ENCODE results near the gene EBNA1BP2. TPM values are rescaled to one million over a fixed set of nuclear protein-coding genes. Genes with fewer than 3 reads are reported as not detected.
A peak's percentile ranks its signal among the peaks of the same experiment; 100 is the strongest.

The EBNA1BP2 gene
- total RNA-seq, 4 donors from 2014 or later: 15.4 to 42.4 (median 29.6) TPM

DNA sequence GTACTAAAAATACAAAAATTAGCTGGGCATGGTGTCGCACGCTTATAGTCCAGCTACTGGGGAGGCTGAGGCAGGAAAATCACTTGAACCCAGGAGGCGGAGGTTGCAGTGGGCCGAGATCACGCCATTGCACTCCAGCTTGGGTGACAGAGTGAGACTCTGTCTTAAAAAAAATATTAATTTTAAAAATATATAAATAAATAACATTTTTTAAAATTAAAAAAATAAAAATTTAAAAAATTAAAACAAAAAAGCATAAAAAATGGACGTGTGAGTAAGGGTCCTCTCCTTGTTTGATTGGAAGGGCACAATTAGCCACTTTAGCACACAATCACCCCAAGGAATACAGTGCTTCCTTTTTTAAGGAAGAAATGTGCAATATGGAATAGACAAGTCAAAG, 18.6 kb downstream of the EBNA1BP2 start:
- no peaks in the 10 kb centered on the region for H3K4me1 ChIP-seq
- no peak for DNase-seq
- H3K36me3 ChIP-seq: no peaks in the 10 kb centered on the region
- H3K9me3 ChIP-seq: no peaks in the 10 kb centered on the region
- no peak overlapping the region for H3K27ac ChIP-seq
- intact Hi-C loops (cut with DNase I; ENCODE audit: low total_unique reads): no loop called here
- H3K4me3 ChIP-seq: no peak overlapping the region
- no peaks in the 10 kb centered on the region for H3K27me3 ChIP-seq
- TF ChIP-seq, protein P1, sequence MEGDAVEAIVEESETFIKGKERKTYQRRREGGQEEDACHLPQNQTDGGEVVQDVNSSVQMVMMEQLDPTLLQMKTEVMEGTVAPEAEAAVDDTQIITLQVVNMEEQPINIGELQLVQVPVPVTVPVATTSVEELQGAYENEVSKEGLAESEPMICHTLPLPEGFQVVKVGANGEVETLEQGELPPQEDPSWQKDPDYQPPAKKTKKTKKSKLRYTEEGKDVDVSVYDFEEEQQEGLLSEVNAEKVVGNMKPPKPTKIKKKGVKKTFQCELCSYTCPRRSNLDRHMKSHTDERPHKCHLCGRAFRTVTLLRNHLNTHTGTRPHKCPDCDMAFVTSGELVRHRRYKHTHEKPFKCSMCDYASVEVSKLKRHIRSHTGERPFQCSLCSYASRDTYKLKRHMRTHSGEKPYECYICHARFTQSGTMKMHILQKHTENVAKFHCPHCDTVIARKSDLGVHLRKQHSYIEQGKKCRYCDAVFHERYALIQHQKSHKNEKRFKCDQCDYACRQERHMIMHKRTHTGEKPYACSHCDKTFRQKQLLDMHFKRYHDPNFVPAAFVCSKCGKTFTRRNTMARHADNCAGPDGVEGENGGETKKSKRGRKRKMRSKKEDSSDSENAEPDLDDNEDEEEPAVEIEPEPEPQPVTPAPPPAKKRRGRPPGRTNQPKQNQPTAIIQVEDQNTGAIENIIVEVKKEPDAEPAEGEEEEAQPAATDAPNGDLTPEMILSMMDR (IDR thresholded peaks at IDR 0.05): no peak
- no peak for TF ChIP-seq POLR2A (IDR thresholded peaks at IDR 0.05)

GRCh38 chr1:43152866-43153265, 19.2 kb downstream of the EBNA1BP2 start:
- no peaks in the 10 kb centered on the region for H3K9me3 ChIP-seq
- no peak for DNase-seq
- H3K27ac ChIP-seq: no peak overlapping the region
- intact Hi-C loops (cut with DNase I; ENCODE audit: low total_unique reads): no loop called here
- no peak overlapping the region for H3K4me3 ChIP-seq
- no peaks in the 10 kb centered on the region for H3K27me3 ChIP-seq
- no peaks in the 10 kb centered on the region for H3K36me3 ChIP-seq
- no peak for TF ChIP-seq POLR2A (IDR thresholded peaks at IDR 0.05)
- TF ChIP-seq, protein P1 (IDR thresholded peaks at IDR 0.05): no peak
- no peaks in the 10 kb centered on the region for H3K4me1 ChIP-seq

GRCh38 chr1:43149889-43150288, 22.2 kb downstream of the EBNA1BP2 start:
- Histone ChIP-seq H3K4me1 (no peaks in the 10 kb centered on the region), H3K27ac (no peak overlapping the region), H3K4me3 (no peak overlapping the region), H3K36me3 (no peaks in the 10 kb centered on the region), H3K27me3 (no peaks in the 10 kb centered on the region), H3K9me3 (no peaks in the 10 kb centered on the region)
- no peak for TF ChIP-seq POLR2A (IDR thresholded peaks at IDR 0.05)
- TF ChIP-seq, protein P1 (IDR thresholded peaks at IDR 0.05): no peak
- DNase-seq: no peak
- intact Hi-C loops (cut with DNase I; ENCODE audit: low total_unique reads): no loop called here

DNA sequence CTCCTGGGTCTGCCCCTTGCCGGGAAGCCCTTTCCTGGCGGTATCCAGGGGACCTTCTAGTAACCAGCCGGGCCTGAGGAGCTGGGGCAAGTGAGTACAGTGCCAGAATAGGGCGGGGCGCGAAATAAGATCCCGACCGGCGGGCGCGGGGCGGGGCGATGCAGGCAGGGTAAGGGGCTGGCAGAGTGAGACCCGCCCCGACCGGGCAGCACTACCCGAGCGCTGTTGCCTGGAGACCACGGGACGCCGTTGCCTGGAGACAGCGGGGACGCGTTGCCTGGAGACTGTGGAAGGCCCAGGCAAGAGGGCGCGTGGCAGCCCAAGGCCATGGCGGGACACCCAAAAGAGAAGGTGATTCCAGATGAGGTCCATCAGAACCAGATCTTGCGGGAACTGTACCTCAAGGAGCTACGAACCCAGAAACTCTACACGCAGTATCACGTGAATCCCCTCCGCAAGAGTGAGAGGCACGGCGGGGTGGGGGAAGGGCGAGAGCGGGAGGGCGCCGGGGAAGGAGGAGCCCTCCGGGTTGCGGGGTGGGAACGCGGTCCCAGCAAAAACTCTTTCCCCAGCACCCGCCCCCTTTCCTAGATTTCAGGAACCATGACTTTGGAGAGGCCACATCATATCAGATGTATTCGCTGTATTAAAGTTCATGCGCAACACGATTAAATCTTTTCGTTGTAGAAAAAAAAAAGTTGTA, 24.3 kb downstream of the EBNA1BP2 start:
- Histone ChIP-seq H3K36me3 (no peaks in the 10 kb centered on the region), H3K4me1 (no peaks in the 10 kb centered on the region), H3K4me3 (peak overlapping the region; percentile 33 to 38), H3K27ac (no peak overlapping the region), H3K9me3 (no peaks in the 10 kb centered on the region), H3K27me3 (no peaks in the 10 kb centered on the region)
- DNase-seq: peak; percentile 63 to 71
- TF ChIP-seq, protein P1 (IDR thresholded peaks at IDR 0.05): no peak
- no peak for TF ChIP-seq POLR2A (IDR thresholded peaks at IDR 0.05)
- intact Hi-C loops (cut with DNase I; ENCODE audit: low total_unique reads): no loop called here

- H3K4me3 ChIP-seq: no peak overlapping the region
- TF ChIP-seq, protein P1 (IDR thresholded peaks at IDR 0.05): no peak
- TF ChIP-seq POLR2A (IDR thresholded peaks at IDR 0.05): no peak
- H3K4me1 ChIP-seq: no peaks in the 10 kb centered on the region
Observed at GRCh38 chr1:43144237-43144636, 27.9 kb downstream of the EBNA1BP2 start.

More at GRCh38 chr1:43144237-43144636, 27.9 kb downstream of the EBNA1BP2 start:
- no peak overlapping the region for H3K27ac ChIP-seq
- DNase-seq: no peak
- intact Hi-C loops (cut with DNase I; ENCODE audit: low total_unique reads): no loop called here
- no peaks in the 10 kb centered on the region for H3K27me3 ChIP-seq
- H3K36me3 ChIP-seq: no peaks in the 10 kb centered on the region
- H3K9me3 ChIP-seq: no peaks in the 10 kb centered on the region

Measured in uterus (tissue), 4 donors.